HG03558 (cell line): Measurements from ENCODE around the gene KRT3.

ENCODE experiments used
- ATAC-seq: cut with Tn5 transposase; IDR thresholded peaks from one replicate; pipeline ENCODE4 v1.9.1; 2021; ENCODE audit warnings: moderate number of reproducible peaks; ENCODE audit not compliant: unreplicated experiment; ENCODE audit errors: extremely low read depth

The KRT3 gene

GRCh38 chr12:52744493-52745156, 51.3 kb downstream of the KRT3 start:
- ATAC-seq = no peak

GRCh38 chr12:52742822-52743457, 53.0 kb downstream of the KRT3 start:
- ATAC-seq = no peak

GRCh38 chr12:52742196-52742580, 53.7 kb downstream of the KRT3 start:
- ATAC-seq = no peak

- ATAC-seq = no peak
These were observed 54.3 kb downstream of the KRT3 start for GRCh38 chr12:52741375-52742195.

- no peak for ATAC-seq
These were observed 55.3 kb downstream of the KRT3 start for GRCh38 chr12:52740584-52740983.

GRCh38 chr12:52739963-52740362, 56.0 kb downstream of the KRT3 start:
- ATAC-seq = no peak
